ENCODE data around the gene FILIP1L.
A peak's percentile ranks its signal among the peaks of the same experiment; 100 is the strongest.
"Not testable (repeated sequence)": the region's sequence is repeated elsewhere in the genome, so short reads cannot be mapped to it uniquely, and the experiment has no call there.

Gene FILIP1L

DNA sequence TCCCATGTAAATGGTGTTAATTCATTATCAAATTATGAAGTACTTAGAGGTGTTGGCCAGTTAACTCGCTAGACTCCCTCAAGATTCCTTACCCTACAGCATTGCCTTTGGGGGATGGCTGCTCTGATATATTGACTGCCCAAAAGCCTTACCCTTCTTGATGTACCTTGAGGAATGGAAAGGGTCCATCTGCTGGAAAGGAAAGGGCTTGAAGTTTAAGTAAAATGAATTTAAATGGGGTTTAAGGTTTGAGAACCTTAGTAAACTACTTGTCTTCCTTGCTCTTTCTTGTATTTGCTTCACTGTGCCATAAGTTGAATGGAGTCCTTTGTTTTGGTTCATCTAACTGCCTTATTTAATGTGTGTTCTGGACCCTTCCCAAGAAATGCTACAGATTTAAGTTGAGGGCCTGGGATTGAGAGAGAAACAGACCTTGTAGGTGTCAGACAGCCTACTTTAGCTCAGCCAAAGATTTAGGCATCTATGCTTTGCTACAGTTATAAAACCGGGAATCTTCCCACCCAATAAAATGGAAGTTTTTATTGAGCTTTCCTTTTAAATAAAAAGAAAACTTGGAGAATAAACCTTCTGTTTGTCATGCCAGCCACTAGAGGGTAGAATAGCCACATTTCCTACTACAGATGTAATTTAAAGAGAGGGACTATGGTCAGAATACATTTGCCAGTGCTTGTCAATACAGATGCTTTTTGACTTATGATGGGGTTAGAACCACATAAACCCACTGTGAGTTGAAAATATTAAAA, 271.3 kb downstream of the FILIP1L start:
- no peak for DNase-seq (ENCODE audit: low read depth)

DNA sequence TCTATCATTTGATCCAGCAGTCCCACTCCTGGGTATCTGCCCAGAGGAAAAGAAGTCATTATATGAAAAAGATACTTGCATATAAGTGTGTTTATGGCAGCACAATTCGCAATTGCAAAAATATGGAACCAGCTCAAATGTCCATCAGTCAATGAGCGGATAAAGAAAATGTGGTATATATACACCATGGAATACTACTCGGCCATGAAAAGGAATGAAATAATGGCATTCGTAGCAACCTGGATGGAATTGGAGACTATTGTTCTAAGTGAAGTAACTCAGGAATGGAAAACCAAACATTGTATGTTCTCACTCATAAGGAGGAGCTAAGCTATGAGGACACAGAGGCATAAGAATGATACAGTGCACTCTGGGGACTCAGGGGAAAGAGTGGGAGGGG, 272.4 kb downstream of the FILIP1L start:
- not testable (repeated sequence) for DNase-seq (ENCODE audit: low read depth)

DNA sequence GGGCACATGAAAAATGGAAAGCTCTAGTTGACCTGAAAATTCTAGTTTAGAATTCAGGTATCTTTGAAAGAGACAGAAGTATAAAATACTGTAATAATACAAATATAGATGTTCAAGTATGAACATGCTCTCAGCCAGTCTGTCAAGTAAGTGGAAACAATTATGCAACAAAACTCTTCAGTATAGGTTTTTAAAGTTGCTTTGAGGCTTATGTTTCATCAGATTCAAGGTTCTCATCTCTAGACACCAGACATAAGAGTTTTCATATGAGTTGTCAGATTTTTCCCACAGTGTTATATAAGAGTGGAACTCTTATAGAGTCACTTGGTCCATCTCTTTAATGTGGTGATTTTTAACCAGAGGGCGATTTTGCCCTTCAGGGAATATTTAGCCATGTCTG, 274.7 kb downstream of the FILIP1L start:
- DNase-seq (ENCODE audit: low read depth) = no peak

DNA sequence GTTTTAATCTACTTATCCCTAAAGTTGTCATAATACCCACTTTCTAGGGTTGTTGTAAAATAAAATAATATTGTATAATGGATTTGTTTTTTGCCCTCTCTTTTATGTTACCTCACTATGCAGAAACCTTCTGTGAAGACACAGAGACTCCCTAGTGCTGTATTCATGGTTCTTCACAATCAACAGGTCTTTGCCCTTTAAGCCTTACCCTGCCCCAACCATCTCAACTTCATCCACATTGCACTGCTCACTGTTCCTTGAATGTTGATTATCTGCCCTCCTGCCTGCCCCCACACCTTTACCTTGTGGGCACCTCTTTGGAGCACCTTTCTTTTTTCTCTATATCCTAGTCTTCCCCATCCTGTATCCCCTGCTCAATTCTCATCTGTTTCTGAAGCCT, 275.5 kb downstream of the FILIP1L start:
- no peak for DNase-seq (ENCODE audit: low read depth)

DNA sequence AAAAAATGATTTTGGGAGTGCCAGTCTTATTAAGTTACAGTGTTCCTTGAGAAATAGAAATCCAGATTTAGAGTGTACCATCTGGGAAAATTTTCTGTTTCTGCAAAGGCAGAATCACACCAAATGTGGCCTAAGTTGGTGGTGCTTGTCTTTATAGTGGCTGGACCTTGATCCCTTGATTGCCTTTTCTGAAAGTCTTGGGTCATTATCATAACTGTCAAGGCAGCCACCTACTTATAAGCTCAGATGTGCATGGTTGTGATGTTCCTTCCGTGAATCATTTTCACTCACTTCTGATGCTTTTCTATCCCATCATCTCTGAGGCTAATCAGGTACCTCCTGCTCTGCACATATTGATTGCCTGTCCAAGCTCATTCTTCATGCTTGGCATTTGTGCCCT, 276.6 kb downstream of the FILIP1L start:
- DNase-seq (ENCODE audit: low read depth) = no peak

DNA sequence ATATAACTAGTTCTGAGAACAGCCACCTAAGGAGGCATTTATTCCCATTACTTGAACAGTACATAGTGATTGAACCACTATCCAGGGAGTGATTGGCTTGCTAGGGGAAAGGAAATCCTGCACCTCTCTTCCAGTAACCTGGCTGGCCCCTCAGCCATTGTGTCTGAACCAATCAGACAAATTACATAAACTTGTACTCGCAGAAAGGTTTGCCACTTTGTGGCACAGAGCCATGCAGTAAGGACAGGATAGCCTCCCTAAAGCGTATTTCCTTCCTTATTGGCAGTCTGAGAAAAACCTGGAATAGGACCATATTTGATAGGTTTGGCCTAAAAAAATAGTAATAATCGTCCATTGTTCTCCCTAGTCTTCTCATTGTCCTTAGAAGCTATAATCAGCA, 277.6 kb downstream of the FILIP1L start:
- no peak for DNase-seq (ENCODE audit: low read depth)

DNA sequence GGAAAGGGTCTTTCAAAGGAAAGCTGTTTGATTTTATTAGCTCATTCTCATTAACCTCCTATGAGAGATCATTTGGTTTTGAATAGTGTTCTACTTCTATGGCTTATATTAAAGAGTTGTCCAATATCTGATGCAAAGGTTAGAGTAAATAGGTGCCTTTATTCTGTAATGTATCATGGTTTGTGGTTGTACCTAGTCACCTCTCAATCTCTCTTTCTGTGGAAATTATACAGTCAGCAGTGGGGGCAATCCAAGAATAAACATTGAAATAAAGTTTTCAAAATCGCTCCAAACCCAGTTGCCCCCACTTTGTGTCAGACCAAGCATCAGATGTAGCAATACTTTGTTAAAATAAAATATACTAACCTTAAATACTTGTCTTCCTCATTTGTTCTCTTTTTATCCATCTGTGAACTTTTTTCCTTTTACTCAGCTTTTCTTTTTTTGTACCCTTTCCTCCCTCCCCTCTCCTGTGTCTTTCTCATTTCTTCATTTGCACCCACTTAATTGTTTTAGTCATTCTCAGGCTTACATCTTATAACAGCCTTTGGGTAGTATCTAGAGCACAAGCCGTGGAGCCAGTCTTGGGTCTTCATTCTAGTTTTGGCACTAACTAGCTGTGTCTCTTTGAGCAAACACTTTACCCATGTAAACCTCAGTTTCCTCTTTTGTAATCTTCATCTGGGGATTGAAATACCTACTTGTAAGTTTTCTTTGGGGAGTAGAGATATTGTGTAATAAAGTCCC, 279.9 kb downstream of the FILIP1L start:
- DNase-seq (ENCODE audit: low read depth) = no peak

DNA sequence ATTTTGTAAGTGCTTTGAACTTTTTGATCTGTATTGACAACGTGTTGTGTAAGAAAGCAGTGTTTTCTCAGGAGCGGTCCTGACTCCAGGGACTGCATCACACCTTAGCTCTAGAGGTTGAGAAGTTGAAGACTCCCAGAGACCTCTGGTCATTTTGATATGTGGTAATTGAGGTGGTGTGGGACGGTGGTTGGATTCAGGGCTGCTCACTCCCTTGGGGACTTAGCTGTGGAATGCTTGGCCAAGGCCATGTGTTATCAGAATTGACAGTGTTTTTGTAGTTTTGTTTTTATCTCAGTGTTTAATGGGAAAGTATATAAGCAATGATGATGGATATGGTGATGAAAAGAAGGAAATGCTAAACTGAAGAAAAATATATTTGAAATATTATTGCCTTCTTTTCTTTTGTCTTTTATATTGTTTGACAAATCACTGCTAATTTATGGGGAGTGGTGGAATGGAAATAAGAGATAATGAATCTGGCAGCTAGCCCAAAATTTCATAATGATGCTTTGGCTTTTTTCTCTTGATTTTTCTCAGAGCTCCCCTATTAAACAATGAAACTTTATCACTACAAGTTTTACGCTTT, 280.6 kb downstream of the FILIP1L start:
- no peak for DNase-seq (ENCODE audit: low read depth)

DNA sequence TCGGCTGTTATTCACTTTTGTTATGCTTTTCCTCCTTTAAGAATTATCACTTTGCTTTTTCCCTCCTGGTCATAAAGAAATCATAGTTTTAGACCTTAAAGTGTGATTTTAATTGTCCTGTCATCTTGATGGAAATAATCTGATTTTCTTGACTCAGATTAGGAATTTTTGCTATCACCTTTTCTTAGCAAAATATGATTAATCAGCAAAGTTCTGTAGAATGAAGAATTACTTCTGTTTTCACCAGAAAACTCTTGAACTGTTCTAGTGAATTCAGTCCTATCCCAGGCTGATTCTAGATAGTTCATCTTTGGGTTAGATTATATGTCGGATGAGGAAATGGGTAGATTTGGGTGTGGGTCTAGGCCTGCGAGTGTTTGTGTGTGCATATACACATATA, 284.5 kb downstream of the FILIP1L start:
- DNase-seq (ENCODE audit: low read depth) = no peak

DNA sequence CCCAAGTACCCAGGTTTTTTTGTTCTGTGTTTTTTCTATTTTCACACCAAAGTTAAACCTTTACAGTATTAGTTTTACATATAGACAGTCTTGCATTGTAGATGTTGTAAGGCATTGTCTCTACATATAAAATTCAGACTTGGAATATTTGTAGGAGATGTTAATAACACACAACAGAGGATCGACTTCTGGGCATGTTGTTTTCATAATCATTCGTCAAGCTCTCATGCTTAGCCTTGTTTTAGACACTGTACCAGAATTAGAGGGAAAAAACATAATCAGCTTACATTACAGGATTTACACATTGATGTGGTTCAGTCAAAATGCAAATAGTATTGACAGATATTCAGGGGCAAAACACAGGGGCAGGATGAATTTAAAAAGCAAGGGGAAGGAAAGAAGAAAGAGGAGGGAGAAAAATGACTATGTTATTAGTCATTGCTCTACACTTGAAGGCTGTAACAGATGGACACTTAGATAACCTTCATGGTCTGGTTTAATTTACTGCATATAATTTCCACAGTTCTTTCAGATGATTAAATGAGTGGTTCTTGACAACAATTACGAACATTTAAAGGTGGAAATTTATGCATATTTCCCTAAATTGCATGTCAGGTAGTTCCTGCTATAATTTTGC, 289.2 kb downstream of the FILIP1L start:
- DNase-seq (ENCODE audit: low read depth) = no peak

DNA sequence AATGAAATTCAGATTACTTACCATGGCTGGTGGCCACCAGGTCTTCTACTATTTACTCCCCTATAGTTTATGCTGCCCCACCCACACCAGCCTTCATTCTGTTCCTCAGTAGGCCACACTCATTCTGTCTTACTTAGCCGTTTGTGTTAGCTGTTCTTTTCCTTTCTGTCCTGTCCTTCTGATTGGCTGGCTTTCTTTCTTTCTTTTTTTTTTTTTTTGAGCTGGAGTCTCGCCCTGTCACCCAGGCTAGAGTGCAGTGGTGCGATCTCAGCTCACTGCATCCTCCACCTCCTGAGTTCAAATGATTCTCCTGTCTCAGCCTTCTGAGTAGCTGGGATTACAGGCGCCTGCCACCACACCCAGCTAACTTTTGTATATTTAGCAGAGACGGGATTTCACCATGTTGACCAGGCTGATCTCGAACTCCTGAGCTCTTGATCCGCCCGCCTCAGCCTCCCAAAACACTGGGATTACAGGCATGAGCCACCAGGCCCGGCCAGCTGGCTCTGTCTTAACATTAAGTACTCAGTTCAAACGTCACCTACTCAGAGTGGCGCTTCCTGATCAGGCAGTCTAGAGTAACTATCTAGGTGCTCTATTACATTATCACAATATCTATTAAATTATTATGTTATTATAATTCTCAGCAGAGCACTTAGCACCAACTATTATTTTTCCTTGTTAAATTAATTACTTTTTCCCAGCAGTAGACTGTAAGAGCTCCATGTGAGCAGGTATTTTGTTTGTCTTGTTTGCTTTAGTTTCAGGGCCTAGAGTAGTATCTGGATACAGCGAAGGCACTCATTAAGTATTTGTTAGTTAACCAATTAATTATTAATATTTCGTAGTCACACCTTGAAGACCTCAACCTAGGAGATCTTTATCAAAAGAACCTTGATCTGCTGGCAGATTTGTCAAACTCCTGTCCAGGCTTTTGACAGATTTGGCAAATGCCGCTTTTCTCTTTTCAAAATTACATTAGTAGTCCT, 290.3 kb downstream of the FILIP1L start:
- no peak for DNase-seq (ENCODE audit: low read depth)

DNA sequence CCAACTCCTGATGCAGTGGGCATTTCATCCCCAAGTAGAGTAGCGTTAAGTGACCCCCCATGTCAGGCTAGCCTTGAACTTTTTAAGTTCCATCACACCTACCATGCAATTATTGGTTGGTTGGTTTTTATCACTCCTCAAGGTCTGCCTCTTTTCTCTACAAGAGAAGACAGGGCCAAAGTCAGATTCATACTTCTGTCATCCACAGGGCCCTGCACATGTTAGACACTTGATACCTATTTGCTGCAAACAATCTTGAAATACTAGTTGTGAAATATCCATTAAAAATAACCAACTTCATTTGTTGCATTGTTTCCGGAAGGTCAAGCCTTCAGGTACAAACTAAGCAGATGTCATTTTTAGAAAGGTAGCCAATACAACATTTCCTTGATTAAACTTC, 295.5 kb downstream of the FILIP1L start:
- no peak for DNase-seq (ENCODE audit: low read depth)

DNA sequence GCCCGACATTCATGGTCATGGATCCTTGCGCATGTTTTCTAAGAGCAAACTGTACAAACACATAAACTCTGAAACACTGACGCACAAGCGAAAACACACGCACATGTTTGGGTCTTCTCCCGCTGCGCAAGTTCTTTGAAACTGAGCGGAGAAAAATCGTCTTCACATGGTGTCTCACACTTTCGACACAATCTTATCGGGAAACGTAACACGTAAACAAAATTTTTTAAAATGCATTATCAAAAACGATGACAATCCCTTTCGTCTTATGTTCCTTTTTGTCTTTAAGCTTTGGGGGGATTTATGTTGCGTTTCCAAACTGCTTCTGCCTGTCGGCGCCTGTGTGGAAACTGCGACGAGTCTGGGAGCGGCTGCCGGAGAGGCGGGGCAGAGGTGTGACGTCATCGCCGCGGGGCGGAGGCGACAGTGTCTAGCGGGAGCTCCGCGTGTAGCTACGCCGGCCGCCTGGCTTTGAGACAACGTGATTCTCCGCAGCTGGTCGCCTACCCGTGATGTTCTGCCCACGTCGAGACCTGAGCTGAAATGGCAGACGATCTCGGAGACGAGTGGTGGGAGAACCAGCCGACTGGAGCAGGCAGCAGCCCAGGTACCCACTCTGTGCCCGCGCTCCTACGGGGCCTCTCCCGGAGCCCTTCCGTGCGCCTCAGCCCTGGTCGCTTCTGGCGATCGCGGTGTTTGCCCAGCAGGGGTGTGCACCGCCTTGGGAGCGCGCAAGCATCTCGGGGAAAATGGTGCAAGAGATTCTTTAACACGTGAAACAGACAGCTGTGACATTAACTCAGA, 296.7 kb downstream of the FILIP1L start, which contains the start of gene CMSS1:
TSS of gene CMSS1 (plus strand) at position 426 of the 804 bp plus-strand sequence.
- DNase-seq (ENCODE audit: low read depth) = peak; percentile 93

DNA sequence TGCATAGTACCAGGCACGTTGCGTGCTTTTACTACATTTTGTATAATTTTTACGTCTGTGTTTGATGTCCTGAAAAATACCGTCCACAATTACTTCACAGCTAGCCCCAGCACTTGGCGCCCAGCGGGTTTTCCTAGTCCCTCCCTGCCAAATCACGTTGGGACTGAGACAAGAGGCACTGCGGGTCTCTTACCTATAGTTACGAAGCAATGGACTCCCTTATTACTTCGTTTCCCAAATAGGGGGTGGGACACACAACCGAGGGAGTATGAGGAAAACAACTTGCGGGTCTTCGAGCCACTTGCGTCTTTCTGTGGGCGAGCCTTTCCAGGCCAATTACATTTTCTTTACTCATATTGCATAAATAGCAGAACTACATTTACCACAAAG, 297.3 kb downstream of the FILIP1L start:
- no peak for DNase-seq (ENCODE audit: low read depth)

DNA sequence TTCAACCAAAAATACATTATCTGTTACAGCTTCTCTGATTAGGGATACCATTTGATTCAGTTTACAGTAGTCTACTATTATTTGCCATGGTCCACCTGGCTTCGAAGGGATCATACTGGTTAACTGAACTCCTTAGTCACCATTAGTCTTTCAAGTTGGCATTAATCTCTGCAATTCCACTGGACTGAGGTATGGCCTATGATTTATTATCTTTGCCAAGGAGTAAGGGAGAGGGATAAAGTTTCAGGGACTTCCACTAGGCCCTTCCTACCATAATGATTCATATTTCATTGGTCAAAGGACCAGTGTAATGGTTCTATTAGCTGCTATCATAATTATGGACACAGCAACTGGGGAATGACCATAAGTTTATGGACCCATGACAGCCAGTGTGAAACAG, 303.9 kb downstream of the FILIP1L start:
- no peak for DNase-seq (ENCODE audit: low read depth)

DNA sequence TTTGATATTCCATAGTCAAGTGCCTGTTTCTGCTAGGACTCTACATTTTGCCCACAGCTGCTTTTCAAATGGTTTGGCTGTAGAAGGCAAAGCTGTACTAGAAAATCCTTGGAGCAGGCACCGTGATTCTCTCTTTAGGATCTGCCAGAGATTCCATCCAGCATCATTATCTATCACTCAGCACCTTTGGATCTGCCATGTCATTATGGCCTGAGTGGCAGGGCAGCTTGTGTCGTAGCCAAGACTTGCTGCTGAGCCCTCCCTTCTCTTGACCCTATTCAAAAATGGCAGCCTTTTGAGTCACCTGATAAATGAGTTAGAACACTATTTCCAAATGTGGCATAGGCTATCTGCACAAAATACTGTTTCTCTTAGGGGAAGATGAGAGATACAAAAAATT, 304.7 kb downstream of the FILIP1L start:
- DNase-seq (ENCODE audit: low read depth) = no peak

DNA sequence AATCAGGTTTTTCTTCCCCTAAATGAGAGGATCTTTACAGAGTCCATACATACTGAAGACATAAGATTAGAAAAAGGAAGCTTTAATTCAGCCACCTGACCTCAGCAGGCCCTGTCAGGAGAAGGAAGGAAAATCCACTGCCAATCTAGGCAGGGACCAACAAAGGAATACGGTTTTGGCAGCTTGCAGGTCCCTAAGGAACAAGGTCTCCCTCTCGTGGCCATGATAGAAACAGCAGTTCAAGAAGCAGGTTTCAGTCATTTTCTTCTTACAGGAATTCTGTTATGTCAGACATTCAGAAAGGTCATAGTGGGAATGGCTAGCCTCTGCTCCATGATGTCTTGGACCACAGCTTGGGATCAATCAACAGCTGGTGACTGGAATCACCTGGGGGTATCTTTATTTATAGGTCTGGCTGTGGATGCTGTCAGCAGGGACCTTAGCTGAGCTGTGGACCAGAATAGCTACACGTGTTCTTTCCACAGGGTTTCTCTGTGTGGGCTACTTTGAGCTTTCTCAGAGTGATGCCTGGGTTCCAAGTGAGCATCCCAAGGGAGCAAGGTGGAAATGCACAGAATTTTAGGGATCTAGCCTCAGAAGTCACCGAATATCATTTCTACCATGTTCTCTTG, 306.0 kb downstream of the FILIP1L start:
- DNase-seq (ENCODE audit: low read depth) = peak; percentile 15

DNA sequence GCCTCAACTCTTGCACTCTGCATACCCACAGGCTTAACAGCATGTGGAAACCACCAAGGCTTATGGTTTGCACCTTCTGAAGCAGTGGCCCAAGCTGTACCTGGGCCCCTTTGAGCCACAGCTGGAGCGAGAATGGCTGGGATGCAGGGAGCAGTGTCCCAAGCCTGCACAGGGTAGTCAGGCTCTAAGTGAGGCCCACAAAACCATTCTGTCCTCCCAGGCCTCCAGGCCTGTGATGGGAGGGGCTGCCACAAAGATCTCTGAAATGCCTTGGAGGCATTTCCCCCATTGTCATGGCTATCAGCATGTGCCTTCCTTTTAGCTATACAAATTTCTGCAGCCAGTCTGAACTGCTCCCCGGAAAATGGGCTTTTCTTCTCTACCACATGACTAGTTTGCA, 309.1 kb downstream of the FILIP1L start:
- DNase-seq (ENCODE audit: low read depth) = no peak

DNA sequence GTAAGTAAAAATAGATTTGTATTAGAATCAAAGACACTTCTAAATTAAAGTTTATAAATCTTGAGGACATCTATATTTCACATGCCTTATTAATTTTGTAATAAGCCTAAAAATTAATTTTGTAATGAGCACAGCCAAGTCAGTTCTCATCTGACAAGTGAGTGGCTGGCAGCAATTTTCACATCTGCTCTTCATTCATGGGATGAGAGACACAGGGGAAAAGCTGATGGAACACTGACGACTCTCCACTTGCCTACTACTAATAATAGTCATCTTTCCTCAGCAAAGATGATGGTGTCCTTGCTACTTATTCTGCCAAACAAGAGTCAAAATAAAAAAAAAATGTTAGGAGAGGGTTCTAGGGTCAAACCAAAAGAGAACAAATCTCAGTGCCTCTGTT, 311.0 kb downstream of the FILIP1L start:
- DNase-seq (ENCODE audit: low read depth) = no peak

DNA sequence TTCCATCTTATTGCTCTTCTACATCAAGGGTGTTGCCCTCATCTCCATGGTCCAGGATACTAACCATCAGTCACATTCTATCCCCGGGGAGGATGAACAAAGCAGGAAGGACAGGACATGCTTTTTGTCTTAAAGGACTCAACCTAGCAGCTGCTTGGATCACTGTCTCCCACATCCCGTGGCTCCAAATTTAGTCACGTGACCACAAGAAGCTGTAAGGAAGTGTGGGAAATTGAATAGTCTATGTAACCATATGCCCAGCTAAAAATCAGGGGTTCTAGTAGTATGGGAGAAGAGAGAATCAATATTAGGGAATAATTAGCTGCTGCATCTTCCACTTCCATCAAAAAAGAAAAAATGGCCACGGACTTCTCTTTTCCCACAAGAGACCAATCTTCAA, 314.9 kb downstream of the FILIP1L start:
- no peak for DNase-seq (ENCODE audit: low read depth)

Measured in T follicular helper cell (primary cell).